Measurements from ENCODE around the gene MZT2A.
"Not testable (repeated sequence)": the region's sequence is repeated elsewhere in the genome, so short reads cannot be mapped to it uniquely, and the experiment has no call there.

Gene MZT2A

DNA sequence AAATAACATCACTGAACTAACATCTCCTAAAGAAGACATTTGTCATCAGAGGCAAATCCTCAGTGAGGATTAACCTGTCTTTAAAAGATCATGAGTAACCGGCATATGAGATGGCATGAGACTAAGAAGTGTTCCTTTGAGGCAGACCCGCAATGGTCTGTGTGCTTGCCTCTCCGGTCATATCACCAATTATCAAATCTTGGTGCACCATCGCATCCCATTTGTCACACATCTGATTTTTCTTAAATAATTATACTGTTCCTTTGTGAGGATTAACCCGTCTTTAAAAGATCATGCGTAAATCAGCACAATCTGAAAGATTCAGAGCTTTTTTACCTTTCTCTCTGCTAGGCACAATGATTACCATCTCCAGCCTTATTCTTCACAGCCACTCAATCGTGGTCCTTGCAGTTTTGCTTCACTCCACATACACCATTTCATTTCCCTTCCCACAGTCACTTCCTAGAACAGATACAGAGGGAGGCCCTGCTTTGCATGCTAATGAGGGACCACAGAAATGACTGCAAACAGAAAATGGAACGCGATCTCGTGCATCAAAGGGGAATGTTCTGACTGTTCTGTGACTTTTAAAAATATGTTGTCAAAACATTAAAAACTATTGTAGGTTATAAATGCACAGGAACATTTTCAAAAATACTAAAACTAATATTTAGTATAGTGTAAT lies 40.8 kb downstream of the MZT2A start:
- not testable (repeated sequence) for DNase-seq (ENCODE audit: low read depth)

DNA sequence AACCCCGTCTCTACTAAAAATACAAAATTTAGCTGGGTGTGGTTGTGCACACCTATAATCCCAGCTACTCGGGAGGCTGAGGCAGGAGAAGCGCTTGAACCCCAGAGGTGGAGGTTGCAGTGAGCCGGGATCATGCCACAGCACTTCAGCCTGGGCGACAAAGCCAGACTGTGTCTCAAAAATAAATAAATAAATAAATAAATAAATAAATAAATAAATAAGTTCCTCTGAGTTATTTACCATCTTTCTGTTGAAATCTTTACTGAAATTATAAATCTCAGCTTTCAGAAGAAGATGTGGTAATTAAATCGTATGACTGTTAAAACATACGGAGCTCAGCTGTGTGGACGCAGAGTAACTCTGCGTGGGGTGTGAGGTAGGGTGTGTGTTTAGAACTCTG lies 44.2 kb downstream of the MZT2A start:
- DNase-seq (ENCODE audit: low read depth) = not testable (repeated sequence)

DNA sequence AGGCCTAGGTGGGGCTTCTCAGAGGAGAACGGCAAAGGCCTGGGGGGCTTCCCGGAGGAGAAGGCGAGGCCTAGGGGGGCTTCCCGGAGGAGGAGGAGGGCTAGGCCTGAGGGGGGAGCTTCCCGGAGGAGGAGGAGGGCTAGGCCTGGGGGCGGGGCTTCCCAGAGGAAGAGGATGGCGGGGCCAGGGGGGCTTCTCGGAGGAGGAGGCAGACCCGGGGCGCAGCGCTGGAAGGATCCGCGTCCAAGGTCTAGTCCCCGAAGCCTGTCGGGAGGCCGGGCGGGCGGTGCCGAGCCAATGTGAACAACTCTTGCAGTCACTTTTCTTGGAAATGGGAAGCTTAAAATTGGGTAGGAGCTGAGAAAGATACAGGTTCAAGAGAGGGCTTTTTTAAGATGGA lies 46.3 kb downstream of the MZT2A start:
- DNase-seq (ENCODE audit: low read depth) = no peak

DNA sequence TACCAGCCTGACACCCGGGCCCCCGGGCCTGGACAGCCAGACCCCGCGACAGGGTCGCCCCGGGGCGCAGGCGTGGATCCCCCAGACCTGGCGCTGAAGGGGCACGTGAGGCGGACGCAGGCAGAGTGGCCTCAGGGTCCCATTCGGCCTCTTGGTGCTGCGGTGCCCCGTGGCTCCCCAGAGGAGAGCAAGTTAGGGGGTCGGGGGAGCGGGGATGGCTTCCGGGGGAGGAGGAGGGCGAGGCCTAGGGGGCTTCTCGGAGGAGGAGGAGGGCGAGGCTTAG lies 46.7 kb downstream of the MZT2A start:
- DNase-seq (ENCODE audit: low read depth) = not testable (repeated sequence)

DNA sequence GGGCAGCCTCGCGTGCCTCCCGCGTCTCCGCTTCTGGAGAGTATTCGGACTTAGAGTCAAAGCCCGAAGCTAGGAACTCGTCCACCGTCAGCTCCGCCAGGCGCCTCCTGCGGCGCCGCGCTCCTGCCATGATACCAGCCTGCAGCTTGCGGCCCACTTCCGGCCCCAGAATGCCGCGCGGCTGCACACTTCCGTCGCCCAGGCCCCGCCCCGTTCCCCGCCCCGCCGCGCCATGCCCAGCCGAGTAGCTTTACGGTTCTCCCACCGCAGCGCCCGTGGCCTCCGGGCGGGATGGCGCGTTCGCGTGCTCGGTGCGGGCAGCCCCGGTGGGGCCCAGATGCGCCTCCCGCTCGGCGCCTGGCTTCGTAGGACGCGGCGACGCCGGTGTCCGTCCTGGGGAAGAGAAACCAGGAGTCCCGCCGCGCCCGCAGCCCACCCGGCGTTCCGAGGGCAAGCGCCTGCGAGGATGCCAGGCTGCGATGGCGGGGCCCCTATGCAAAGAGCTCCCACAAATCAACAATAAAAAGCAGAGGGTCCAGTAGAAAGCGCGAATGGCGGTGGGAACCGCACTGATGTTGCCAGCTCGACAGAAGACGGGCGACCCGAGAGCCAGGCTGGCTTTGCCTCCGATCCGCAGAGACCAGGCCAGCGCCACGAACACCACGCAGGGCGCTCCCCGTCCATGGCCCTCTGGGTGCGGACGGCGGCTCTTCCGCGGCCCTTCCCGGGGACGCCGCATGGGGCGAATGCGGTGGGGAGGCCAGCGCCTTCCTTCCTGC lies 47.3 kb downstream of the MZT2A start:
- DNase-seq (ENCODE audit: low read depth) = not testable (repeated sequence)

DNA sequence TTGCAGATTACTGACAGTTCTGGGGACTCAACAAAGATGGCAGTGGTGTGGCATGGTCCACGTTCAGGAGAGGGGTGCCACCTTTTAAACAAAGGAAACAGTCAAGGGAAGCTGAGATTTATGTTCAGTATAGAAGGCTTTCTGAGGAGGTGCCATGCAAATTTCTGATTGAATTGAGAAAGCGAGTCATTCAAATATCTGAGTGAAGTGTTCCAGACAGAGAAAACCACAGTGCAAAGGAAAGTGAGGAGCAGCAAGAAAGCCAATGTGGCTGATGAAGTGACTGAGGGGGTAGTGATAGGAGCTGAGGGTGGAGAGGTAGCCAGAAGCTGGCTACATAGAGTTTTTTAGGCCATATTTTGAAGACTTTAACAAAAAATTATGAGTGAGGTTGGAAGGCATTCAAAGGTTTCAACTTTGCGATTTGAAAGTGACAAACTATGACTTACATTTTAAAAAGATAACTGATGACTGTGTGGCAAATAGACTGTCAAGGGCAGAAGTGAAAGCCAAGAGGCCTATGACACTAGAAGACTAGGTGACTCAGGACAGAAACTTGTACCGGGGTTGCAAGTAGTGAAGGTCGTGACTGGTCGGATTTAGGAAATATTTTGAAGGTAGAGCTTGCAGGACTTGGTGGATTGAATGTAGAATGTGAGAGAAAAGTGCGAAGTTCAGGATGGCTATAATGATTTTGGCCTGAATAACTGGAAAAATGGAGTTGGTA lies 51.3 kb downstream of the MZT2A start:
- not testable (repeated sequence) for DNase-seq (ENCODE audit: low read depth)

Measured in non-pigmented ciliary epithelial cell (primary cell).